HG02571 (cell line): Measurements from ENCODE around the gene IST1.

Experiments
- ATAC-seq: cut with Tn5 transposase; IDR thresholded peaks from one replicate; pipeline ENCODE4 v1.9.1; 2021; ENCODE audit warnings: mild to moderate bottlenecking, moderate library complexity; ENCODE audit not compliant: unreplicated experiment

IST1 gene

GRCh38 chr16:71961066-71962039 lies 66.0 kb downstream of the IST1 start:
- ATAC-seq: no peak

- no peak for ATAC-seq
These were observed 68.0 kb downstream of the IST1 start for GRCh38 chr16:71963125-71963875.

GRCh38 chr16:71965223-71965622 lies 69.9 kb downstream of the IST1 start:
- ATAC-seq: no peak

- ATAC-seq: no peak
These were observed 71.6 kb downstream of the IST1 start for GRCh38 chr16:71966932-71967331.

- no peak for ATAC-seq
These were observed 74.0 kb downstream of the IST1 start for GRCh38 chr16:71969353-71969752.

GRCh38 chr16:71971571-71971970 lies 76.2 kb downstream of the IST1 start:
- ATAC-seq: no peak

- ATAC-seq: no peak
These were observed 77.0 kb downstream of the IST1 start for GRCh38 chr16:71972356-71972755.

- no peak for ATAC-seq
These were observed 77.7 kb downstream of the IST1 start for GRCh38 chr16:71973001-71973400.

GRCh38 chr16:71974068-71974818 lies 78.9 kb downstream of the IST1 start:
- ATAC-seq: no peak
